ENCODE results near the gene SH3BP1.

The SH3BP1 gene

DNA sequence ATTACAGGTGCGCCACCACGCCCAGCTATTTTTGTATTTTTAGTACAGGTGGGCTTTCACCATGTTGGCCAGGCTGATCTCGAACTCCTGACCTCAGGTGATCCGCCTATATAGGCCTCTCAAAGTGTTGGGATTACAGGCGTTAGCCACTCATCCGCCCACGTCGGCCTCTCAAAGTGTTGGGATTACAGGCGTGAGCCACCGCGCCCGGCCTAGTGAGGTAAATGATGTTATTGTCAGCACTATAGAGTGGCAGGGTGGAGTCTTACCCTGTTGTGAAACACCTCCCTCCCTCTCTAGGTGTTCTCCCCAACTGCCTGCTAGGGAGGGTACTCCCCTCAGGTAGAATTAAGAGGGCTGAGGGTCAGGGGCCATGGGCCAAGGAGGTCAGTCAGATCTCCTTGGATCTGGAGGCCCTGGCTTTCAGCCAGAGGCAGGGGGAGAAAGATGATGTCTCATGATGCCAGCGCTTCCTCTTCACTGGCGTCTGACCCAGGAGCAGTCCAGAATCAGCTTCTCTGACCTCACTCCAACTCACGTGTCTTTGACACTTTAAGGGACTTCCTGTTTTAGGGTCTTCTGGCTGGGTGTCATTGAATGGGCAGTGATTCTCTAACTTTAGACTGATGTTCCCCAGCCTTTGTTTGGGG, 28.9 kb upstream of the SH3BP1 start:
- peaks cover 0 to 8% of the 10 kb centered on the region in 2 donors for H3K27me3 ChIP-seq
- peak overlapping the region in 1 of 2 donors; percentile 97 for H3K27ac ChIP-seq
- TF ChIP-seq CTCF (IDR thresholded peaks at IDR 0.05) = no peak
- H3K9me3 ChIP-seq = no peaks in the 10 kb centered on the region
- no peak for DNase-seq
- H3K36me3 ChIP-seq = peaks cover 0 to 18% (median 0%) of the 10 kb centered on the region in 3 donors
- H3K4me3 ChIP-seq = no peak overlapping the region
- intact Hi-C loops (cut with DNase I; ENCODE audit: low total_unique reads) = no loop called here
- H3K4me1 ChIP-seq = peaks cover 0 to 49% (median 31%) of the 10 kb centered on the region in 4 donors

GRCh38 chr22:37611207-37611606, 28.3 kb upstream of the SH3BP1 start:
- H3K9me3 ChIP-seq = no peaks in the 10 kb centered on the region
- H3K36me3 ChIP-seq = peaks cover 2 to 24% (median 5%) of the 10 kb centered on the region in 3 donors
- H3K4me1 ChIP-seq = peaks cover 0 to 48% (median 31%) of the 10 kb centered on the region in 4 donors
- no peak for DNase-seq
- H3K27ac ChIP-seq = no peak overlapping the region
- intact Hi-C loops (cut with DNase I; ENCODE audit: low total_unique reads) = no loop called here
- peaks cover 0 to 5% of the 10 kb centered on the region in 2 donors for H3K27me3 ChIP-seq
- TF ChIP-seq CTCF (IDR thresholded peaks at IDR 0.05) = no peak
- no peak overlapping the region for H3K4me3 ChIP-seq

GRCh38 chr22:37616201-37617083, 23.0 kb upstream of the SH3BP1 start:
- Histone ChIP-seq H3K27me3 (no peaks in the 10 kb centered on the region), H3K4me1 (peaks cover 0 to 6% (median under 1%) of the 10 kb centered on the region in 4 donors), H3K36me3 (peaks cover 25 to 74% (median 46%) of the 10 kb centered on the region in 3 donors), H3K27ac (no peak overlapping the region), H3K4me3 (no peak overlapping the region), H3K9me3 (no peaks in the 10 kb centered on the region)
- intact Hi-C loops (cut with DNase I; ENCODE audit: low total_unique reads) = no loop called here
- no peak for DNase-seq
- TF ChIP-seq CTCF (IDR thresholded peaks at IDR 0.05) = no peak

DNA sequence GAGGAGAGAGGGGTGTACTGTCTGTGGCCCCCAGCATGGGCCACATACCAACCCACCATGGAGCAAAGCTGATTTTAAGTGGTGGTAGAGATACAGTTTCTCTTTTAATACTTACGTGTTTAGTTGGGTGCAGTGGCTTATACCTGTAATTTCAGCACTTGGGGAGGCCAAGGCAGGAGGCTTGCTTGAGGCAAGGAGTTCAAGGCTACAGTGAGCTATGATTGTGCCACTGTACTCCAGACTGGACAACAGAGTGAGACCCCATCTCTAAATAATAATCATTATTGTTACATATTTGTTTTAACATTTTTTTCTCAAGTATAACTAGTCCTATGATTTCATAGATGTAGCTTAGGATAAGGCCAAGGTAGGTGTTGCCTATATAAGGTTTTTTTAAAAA, 22.0 kb upstream of the SH3BP1 start:
- no peak for TF ChIP-seq CTCF (IDR thresholded peaks at IDR 0.05)
- Histone ChIP-seq H3K27me3 (no peaks in the 10 kb centered on the region), H3K9me3 (no peaks in the 10 kb centered on the region), H3K4me3 (no peak overlapping the region), H3K27ac (no peak overlapping the region), H3K36me3 (peaks cover 25 to 84% (median 54%) of the 10 kb centered on the region in 3 donors), H3K4me1 (peaks cover 0 to 3% (median 0%) of the 10 kb centered on the region in 4 donors)
- no peak for DNase-seq
- intact Hi-C loops (cut with DNase I; ENCODE audit: low total_unique reads) = no loop called here

- no peak for DNase-seq
- intact Hi-C loops (cut with DNase I; ENCODE audit: low total_unique reads) = no loop called here
- TF ChIP-seq CTCF (IDR thresholded peaks at IDR 0.05) = no peak
- Histone ChIP-seq H3K27ac (no peak overlapping the region), H3K9me3 (no peaks in the 10 kb centered on the region), H3K27me3 (no peaks in the 10 kb centered on the region), H3K4me1 (peaks cover 0 to 3% (median 0%) of the 10 kb centered on the region in 4 donors), H3K4me3 (no peak overlapping the region), H3K36me3 (peaks cover 25 to 92% (median 55%) of the 10 kb centered on the region in 3 donors)
These were observed 21.3 kb upstream of the SH3BP1 start for GRCh38 chr22:37618072-37618656.

Measured in tibial artery (tissue), 4 donors.